Keratinocyte (primary cell): ENCODE results near the gene SCN4A.

Experiments used
- EZH2 ChIP-seq: IDR thresholded peaks from one replicate; pipeline ENCODE4 v1.6.1; 2012; ENCODE audit warnings: inconsistent platforms, mild to moderate bottlenecking, low read length, moderate library complexity
- TF ChIP-seq, protein P1 (sequence below), 3 experiments: IDR thresholded peaks in 1 of 3; conservative IDR thresholded peaks in 1 of 3; optimal IDR thresholded peaks in 1 of 3; 2 replicates in 2 of 3; 3 replicates in 1 of 3; pipeline versions ENCODE3 to v1.5.1; 2011; ENCODE audit warnings: low read length in 3 of 3, mild to moderate bottlenecking in 3 of 3, moderate library complexity in 2 of 3, control low read depth in 1 of 3, inconsistent platforms in 1 of 3; ENCODE audit not compliant: insufficient read depth in 2 of 3; ENCODE audit errors: extremely low read depth in 1 of 3

DNA sequence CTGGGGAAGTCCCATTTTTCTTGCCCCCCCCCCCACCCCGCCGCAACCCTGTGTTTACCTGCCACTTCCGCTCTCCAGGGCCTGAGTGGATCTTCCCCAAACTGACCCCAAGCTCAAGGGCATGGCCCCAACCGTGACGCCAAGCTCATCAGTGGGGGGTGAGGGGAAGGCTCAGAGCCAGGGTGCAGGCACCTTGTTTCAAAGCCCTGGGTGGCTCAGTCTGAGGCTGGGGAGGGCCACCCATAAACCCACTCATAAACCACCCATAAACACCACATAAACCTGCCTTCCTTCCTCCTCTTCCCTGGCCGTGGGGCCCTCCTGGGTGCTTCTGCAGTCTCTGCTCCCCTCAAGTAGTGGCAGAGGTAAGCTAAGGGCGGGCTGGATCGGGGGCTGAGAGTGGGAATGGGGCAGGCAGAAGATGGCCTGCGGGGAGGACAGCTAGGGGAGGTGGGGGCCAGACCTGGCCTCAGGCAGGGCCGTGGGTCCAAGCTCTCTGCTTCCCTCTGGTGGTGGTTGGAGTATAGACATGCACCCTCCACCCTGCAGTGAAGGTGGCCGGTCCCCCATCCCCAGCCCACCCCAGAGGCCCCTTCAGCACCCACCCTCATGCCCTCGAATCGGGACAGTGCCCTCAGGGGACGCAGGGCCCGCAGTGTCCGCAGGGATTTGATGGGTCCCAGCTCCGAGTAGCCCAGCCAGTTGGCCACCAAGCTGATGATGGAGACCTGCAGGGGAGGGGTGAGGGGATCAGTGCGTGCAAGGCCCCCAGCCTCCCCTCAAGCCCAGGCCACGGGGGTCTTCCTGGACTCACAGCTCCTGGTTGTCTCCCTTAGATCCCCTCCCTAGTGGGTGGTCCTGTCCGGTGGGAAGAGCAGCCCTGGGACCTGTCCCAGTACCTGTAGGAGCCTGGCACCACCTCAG is 26.0 kb downstream of the SCN4A start:
- no peak for TF ChIP-seq EZH2
- TF ChIP-seq, protein P1, sequence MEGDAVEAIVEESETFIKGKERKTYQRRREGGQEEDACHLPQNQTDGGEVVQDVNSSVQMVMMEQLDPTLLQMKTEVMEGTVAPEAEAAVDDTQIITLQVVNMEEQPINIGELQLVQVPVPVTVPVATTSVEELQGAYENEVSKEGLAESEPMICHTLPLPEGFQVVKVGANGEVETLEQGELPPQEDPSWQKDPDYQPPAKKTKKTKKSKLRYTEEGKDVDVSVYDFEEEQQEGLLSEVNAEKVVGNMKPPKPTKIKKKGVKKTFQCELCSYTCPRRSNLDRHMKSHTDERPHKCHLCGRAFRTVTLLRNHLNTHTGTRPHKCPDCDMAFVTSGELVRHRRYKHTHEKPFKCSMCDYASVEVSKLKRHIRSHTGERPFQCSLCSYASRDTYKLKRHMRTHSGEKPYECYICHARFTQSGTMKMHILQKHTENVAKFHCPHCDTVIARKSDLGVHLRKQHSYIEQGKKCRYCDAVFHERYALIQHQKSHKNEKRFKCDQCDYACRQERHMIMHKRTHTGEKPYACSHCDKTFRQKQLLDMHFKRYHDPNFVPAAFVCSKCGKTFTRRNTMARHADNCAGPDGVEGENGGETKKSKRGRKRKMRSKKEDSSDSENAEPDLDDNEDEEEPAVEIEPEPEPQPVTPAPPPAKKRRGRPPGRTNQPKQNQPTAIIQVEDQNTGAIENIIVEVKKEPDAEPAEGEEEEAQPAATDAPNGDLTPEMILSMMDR (optimal IDR thresholded peaks at IDR 0.05 in 1 of 3, IDR thresholded peaks at IDR 0.05 in 1 of 3, conservative IDR thresholded peaks at IDR 0.05 in 1 of 3; ENCODE audit: extremely low read depth in 1 of 3, insufficient read depth in 2 of 3, low read length in 3 of 3), result peak; percentile 39 to 85 (median 82)
